HG02763 (cell line): ENCODE results near the gene MAP3K10.
A peak's percentile ranks its signal among the peaks of the same experiment; 100 is the strongest.
"Not testable (repeated sequence)": the region's sequence is repeated elsewhere in the genome, so short reads cannot be mapped to it uniquely, and the experiment has no call there.

Experiments
- ATAC-seq: cut with Tn5 transposase; IDR thresholded peaks from one replicate; pipeline ENCODE4 v1.9.1; 2021; ENCODE audit warnings: mild to moderate bottlenecking, moderate library complexity; ENCODE audit not compliant: unreplicated experiment

The MAP3K10 gene

DNA sequence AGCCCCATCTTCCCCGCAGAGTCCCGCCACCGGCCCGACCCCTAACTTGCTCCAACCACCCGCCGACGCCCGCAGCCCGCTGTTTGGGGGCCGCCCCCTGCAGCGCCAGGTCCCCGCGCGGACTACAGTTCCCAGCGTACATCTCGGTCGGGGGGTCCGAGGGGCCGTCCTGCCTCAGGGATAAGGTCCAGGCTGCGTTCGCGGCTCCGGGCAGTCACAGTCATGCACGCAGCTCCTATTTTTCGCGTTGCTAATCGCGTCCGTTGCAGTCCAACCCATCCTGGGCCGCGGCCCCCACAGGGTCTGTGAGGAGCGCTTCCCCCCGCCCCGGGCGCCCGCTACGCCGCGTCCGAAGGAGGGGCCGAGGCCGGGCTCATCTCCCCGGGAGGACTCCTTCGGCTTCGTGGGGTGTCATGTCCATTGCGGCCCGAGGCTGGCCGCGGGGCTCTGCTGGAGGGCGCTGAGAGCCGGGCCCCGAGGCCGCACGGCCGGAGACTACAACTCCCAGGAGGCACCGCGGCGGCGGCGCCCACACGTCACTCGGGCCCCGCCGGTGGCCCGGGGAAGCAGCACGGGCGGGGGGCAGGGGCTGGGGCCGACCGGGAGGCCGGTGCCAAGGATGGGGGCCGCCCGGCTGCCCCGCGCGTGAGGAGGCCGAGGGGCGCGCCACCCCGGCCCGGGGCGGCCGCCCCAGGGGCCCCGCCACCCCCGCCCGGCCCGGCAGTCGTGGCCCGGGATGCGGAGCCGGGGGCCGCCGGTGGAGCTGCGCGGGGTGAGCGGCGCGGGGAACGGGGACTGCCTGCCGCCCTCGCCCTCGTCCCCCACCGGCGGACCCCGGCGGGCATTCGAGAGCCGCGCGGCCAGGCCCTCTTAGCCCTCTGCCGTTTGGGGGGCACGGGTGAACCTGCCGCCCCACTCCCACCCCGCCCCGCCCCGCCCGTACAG, at the start of gene MAP3K10:
TSS of gene MAP3K10 (plus strand) at position 536 of the 945 bp plus-strand sequence. CDS start 606 bp downstream, outside the sequence.
- ATAC-seq = peak; percentile 73

DNA sequence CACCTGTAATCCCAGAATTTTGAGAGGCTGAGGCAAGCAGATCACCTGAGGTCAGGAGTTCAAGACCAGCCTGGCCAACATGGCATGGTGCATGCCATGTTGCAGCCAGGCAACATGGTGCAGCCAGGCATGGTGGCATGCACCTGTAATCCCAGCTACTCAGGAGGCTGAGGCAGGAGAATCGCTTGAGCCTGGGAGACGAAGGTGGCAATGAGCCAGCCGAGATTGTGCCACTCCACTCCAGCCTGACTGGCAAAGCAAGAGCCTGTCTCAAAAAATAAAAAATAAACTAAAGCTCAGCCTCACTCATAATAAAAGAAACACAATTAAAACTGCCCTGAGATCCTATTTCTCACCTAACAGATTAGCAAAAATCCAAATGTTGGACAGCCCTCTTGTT, 49.7 kb upstream of the MAP3K10 start:
- ATAC-seq = no peak

DNA sequence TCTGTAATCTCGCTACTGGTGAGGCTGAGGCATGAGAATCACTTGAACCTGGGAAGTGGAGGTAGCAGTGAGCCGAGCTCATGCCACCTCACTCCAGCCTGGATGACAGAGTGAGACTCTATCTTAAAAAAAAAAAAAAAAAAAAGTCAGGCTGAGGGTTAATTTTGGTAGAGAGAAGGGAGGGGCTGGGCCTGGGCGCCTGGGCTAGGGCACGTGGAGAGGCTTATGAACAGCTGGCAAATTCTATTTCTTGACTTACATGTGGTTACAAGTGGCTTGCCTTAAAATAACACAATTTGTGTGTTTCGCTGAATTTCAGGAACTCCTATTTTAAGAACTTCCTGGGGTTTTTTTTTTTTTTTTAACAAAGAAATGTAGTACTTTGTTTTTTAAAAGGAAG, 47.6 kb upstream of the MAP3K10 start:
- peak; percentile 68 for ATAC-seq

DNA sequence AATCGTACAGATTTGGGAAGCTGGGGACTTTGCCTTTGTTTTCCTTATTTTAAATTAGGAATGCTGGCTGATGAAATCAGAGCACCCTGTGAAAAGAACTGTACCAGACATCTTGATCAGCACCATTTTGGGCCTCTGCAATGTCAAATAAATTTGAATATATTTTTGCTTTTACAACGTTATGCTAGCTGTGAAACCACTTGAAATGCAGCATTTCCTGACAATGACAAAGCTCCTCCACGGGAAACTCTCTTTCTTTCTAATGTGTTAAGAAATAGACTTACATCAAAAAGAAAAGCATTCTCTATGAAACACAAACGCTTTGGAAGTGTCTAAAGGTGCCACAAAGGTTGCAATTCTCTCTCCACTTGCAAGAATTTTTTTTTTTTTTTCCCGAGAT, 47.1 kb upstream of the MAP3K10 start:
- no peak for ATAC-seq

DNA sequence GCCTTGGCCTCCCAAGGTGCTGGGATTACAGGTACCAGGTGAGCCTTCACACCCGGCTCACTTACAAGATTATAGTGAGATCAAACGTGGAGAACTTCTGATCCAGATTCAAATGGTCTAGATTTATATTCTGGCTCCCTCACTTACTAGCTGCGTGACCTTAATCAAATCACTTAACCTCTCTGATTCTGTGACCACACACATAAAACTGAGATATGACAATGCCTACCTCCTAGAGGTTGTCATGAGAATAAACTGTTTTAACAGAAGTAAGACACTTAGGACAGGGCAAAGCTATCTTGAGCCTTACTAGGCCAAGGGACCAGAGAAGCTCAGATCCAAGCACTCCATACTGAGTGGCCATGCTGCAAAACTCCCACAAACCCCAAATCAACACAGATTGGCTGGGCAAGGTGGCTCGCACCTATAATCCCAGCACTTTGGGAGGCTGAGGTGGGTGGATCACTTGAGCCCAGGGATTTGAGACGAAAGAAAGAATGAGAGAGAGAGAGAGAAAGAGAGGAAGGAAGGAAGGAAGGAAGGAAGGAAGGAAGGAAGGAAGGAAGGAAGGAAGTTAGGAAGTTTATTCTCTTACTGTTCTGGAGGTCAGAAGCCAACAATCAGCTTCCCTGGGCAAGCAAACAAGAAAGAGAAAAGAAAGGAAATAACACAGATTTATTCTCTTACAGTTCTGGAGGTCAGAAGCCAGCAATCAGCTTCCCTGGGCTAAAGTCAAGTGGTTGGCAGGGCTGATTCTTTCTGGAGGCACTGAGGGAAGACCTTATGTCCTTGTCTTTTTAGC, 46.1 kb upstream of the MAP3K10 start:
- no peak for ATAC-seq

DNA sequence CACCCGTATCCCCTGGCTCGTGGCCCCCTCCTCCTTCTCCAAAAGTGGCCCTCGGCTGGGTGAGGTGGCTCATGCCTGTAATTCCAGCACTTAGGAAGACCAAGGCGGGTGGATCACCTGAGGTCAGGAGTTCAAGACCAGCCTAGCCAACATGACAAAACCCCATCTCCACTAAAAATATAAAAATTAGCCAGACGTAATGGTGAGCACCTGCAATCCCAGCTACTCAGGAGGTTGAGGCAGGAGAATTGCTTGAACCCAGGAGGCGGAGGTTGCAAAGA, 45.5 kb upstream of the MAP3K10 start:
- ATAC-seq = not testable (repeated sequence)

DNA sequence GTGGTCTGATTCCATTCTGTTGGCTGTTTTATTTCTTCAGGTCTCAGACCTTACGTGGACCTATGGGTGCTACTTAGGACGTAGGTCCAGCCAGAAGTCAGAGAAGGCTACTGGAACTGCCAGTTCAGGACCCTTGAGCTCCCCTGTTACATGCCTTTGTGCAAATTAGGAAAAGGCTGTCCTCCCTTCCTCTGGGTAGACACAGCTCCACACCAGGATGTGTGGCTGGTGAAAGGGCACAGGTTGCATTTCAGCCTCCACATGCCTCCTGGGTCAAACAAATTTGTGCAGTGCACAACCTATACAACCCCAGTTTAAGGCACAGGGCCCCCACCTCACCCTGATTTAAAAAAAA, 43.9 kb upstream of the MAP3K10 start:
- ATAC-seq = no peak

DNA sequence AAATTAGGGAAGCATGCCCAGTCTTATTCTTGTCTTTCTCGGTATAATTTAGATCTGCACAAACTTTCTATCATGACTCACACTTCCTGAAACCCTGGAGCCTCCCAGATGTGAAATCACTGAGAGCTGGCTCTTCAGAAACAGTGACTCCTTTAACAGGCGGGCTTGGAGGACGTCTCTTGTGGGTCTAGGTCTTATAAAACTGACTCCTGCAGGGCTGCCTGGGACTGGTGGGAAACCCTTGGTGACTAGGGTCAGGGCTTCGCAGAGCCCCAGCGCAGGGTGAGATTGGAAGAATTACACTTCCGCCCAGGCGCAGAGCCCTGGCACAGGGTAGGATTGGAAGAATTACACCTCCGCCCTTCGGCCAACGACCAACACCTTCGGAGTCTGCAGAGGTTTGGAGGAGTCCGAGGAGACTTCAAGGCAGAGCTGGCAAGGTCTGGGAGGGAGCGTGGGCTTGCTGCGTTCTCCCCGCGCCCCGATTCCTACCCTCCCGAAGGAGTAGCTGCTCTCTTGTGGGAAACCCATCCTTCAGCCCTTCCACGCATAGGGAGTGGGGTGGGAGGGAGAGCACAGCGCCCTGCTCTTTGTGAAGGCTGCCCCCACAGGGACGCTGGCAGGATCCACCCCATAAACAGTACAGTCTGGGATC, 43.4 kb upstream of the MAP3K10 start:
- no peak for ATAC-seq

DNA sequence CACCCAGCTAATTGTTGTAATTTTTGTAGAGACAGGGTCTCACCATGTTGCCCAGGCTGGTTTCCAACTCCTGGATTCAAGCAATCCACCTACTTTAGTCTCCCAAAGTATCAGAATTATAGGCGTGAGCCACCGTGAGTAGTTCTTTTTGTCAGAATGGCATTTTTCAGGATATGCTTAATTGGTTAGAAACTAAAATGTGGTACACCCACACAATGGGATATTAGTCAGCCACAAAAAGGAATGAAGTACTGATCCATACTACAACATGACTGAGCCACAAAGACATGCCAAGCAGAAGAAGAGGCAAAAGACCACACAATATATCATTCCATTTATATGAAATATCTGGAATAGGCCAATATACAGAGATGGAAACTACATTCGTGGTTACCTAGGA, 41.7 kb upstream of the MAP3K10 start:
- no peak for ATAC-seq

DNA sequence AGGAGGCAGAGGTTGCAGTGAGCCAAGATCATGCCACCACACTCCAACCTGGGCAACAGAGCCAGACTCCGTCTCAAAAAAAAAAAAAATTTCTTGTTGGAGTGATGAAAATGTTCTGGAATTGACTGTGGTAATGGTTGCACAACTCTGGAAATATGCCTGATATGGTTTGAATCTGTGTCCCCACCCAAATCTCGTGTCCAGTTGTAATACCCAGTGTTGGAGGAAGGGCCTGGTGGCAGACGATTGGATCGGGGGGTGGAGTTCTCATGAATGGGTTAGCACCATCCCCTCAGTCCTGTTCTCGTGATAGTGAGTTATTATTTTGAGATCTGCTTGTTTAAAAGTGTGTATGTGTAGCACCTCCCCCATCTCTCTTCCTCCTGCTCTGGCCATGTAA, 41.1 kb upstream of the MAP3K10 start:
- no peak for ATAC-seq

DNA sequence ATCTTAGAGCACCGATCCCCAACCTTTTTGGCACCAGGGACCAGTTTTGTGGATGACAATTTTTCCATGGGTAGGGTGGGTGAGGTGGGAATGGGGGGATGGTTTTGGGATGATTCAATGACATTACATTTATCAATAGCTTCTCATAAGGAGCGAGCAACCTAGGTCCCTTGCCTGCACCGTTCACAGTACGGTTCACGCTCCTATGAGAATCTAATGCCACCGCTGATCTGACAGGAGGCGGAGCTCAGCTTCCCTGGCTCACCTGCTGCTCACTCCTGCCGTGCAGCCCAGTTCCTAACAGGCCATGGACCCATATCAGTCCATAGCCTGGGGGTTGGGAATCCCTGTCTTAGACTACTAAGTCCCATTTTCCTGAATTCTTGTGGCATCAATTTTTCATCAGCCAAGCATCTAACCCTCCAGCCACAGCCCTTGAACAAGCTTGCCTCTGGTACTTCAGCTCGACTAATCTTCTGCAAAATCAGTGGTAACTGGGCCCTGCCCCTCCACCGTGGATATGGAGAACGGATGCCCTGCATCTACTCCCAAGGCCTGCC, 37.0 kb upstream of the MAP3K10 start:
- ATAC-seq = no peak

DNA sequence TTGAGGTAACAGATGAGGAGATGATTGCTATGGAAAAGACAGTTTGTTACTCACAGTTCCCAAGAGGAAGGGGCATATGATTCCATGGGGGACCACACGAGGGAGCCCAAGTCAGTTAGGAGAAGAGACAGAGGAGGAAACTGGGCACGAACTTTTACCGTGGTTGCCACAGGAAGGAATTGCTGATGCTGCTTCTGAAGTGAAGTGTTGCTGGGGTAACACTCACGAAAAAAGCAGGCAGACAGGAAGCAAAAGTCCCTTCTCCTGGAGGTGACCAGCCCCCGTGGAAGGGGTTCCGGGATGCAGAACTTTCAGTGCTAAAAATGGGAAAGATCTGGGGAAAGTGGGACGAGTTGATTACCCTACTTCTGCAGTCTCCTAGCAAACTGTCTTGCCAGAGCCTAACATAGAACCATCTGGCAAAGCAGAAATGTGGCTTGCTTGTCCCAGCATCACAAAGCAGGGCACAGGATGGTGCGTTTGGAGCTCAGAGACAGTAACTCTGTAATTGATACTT, 35.4 kb upstream of the MAP3K10 start:
- no peak for ATAC-seq

DNA sequence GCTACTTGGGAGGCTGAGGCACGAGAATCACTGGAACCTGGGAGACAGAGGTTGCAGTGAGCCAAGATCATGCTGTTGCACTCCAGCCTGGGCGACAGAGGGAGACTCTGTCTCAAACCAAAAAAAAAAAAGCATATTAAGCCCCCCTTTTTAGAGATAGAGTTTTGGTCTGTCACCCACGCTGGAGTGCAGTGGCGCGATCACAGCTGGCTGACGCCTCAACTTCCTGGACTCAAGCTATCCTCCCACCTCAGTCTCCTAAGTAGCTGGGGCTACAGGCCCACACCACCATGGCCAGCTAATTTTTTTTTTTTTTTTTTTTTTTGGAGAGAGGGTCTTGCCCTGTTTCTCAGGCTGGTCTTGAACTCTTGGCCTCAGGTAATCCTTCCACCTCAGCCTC, 34.2 kb upstream of the MAP3K10 start:
- no peak for ATAC-seq

DNA sequence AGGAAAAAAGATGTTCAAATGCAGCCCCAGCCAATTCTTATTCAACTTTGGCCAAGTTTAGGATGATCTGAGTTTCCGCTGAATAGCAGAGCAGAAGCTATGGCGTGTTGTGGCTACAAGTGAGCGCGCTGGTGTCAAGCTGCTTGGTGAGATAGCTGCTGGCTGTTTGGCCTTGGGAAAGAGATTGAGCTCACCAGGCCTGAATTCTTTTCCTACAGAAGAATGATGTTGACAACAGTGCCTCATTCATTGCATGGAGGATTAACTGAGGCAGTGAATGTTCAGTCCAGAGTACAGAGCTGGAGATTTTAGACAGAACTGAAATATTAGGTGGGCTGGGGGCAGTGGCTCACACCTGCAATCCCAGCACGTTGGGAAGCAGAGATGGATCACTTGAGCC, 31.5 kb upstream of the MAP3K10 start:
- no peak for ATAC-seq

DNA sequence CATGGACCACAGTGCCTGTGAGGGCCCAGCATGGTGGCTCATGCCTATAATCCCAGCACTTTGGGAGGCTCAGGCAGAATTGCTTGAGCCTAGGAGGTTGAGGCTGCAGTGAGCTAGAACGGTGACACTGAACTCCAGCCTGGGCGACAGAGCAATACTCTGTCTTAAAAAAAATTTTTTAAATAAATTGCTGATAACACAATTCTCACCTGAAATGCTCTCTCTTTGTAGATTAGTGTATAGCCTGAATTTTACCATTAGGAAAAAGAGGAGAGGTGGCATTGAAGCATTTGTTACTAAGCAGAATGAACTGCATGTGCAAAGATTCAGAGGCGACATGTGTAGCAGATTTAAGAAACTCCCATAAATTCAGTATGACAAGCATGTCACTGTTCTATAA, 29.1 kb upstream of the MAP3K10 start:
- ATAC-seq = no peak

DNA sequence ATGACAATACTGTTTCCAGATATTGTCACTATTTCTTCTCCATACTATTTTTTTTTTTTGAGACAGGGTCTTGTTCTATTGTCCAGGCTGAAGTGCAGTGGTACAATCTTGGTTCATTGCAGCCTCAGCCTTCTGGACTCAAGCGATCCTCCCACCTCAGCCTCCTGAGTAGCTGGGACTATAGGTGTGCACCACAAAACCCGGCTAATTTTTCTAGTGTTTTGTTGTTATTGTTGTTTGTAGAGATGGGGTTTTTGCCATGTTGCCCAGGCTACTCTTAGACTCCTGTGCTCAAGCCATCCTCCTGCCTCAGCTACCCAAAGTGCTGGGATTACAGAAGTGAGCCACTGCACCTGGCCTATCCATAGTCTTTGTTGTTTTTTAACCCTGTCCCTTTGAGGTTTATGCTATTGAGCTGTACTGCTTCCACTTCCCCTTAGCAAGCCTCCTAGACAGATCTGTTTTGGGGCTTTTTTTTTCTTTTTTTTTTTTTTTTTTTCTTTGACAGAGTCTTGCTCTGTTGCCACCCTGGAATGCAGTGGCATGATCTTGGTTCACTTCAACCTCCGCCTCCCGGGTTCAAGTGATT, 27.6 kb upstream of the MAP3K10 start:
- no peak for ATAC-seq

DNA sequence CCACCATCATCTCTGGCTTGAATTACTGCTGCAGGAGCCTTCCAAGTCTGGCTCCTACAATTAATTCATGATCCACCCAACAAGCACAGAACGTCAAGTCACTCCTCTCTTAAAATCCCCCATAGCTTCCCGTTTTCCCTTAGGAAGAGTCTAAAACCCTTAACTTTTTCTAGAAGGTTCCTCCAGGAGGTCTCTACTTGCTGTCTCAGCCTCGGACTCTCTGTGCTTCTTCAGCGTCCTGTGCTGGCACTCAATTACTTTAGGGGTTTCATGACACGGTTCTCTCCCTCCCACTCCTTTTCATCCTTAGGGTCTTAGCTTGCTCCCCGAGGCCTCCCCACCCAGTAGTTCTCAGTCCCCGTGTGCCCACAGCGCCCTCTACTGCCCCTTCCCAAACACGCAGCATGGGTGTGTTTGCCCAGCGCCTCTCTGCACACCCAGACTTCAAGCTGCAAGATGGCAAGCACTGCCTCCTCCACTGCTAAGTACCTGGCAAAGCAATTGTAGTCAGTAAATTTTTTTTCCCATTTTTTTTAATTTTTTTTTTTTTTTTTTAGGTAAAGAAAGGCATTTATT, 25.8 kb upstream of the MAP3K10 start:
- no peak for ATAC-seq

DNA sequence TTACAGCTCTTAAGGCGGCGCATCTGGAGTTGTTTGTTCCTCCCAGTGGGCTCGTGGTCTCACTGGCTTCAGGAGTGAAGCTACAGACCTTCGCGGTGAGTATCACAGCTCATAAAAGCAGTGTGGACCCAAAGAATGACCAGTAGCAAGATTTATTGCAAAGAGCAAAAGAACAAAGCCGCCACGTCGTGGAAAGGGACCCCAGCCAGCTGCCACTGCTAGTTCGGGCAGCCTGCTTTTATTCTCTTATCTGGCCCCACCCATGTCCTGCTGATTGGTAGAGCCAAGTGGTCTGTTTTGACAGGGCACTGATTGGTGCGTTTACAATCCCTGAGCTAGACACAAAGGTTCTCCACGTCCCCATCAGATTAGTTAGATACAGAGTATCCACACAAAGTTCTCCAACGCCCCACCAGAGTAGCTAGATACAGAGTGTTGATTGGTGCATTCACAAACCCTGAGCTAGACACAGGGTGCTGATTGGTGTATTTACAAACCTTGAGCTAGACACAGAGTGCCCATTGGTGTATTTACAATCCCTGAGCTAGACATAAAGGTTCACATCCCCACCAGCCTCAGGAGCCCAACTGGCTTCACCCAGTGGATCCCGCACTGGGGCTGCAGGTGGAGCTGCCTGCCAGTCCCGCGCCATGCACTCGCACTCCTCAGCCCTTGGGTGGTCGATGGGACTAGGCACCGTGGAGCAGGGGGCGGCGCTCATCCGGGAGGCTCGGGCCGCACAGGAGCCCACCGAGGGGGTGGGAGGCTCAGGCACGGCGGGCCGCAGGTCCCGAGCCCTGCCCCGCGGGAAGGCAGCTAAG, 21.5 kb upstream of the MAP3K10 start:
- not testable (repeated sequence) for ATAC-seq

DNA sequence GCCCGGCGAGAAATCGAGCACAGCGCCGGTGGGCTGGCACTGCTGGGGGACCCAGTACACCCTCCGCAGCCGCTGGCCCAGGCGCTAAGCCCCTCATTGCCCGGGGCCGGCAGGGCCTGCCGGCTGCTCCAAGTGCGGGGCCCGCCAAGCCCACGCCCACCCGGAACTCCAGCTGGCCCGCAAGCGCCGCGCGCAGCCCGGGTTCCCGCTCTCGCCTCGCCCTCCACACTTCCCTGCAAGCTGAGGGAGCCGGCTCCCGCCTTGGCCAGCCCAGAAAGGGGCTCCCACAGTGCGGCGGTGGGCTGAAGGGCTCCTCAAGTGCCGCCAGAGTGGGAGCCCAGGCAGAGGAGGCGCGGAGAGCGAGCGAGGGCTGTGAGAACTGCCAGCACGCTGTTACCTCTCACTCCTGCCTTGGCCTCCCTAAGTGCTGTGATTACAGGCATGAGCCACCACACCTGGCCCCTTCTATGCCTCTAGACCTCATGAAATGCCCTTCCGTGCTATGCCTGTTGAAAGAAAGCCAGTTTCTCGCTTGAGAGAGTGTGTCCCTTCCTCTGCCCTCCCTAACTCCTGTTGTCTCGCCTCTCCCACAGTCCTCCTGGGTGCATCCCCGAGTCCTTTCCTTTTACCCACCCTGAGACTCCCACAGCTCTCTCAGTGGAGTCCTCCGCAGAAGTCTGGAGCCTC, 20.8 kb upstream of the MAP3K10 start:
- not testable (repeated sequence) for ATAC-seq
